GM18858 (cell line): ENCODE measurements around the gene SLC16A5.
A peak's percentile ranks its signal among the peaks of the same experiment; 100 is the strongest.
"Not testable (repeated sequence)": the region's sequence is repeated elsewhere in the genome, so short reads cannot be mapped to it uniquely, and the experiment has no call there.

Experiments
- ATAC-seq: cut with Tn5 transposase; IDR thresholded peaks from one replicate; pipeline ENCODE4 v1.9.1; 2021; ENCODE audit not compliant: unreplicated experiment

Gene SLC16A5

GRCh38 chr17:75109407-75110233, 21.9 kb downstream of the SLC16A5 start, which contains the start of gene ARMC7:
ARMC7 (plus strand) TSS chr17:75109969; CDS start chr17:75110289, 320 bp downstream.
- peak; percentile 39 for ATAC-seq

- no peak for ATAC-seq
Observed at GRCh38 chr17:75110234-75110937, 22.6 kb downstream of the SLC16A5 start.

- no peak for ATAC-seq
Observed at GRCh38 chr17:75111777-75112335, 24.1 kb downstream of the SLC16A5 start.

GRCh38 chr17:75113798-75114551, 26.2 kb downstream of the SLC16A5 start:
- ATAC-seq: no peak

GRCh38 chr17:75114552-75115314, 27.0 kb downstream of the SLC16A5 start:
- ATAC-seq: no peak

GRCh38 chr17:75115555-75115954, 27.8 kb downstream of the SLC16A5 start:
- ATAC-seq: no peak

GRCh38 chr17:75116737-75117136, 29.0 kb downstream of the SLC16A5 start:
- ATAC-seq: no peak

- ATAC-seq: no peak
Observed at GRCh38 chr17:75118307-75118706, 30.6 kb downstream of the SLC16A5 start.

- ATAC-seq: no peak
Observed at GRCh38 chr17:75124041-75124818, 36.5 kb downstream of the SLC16A5 start.

GRCh38 chr17:75124819-75125162, 37.0 kb downstream of the SLC16A5 start:
- ATAC-seq: no peak

GRCh38 chr17:75125984-75126383, 38.2 kb downstream of the SLC16A5 start:
- no peak for ATAC-seq

- ATAC-seq: no peak
Observed at GRCh38 chr17:75126954-75127353, 39.2 kb downstream of the SLC16A5 start.

- not testable (repeated sequence) for ATAC-seq
Observed at GRCh38 chr17:75127936-75128335, 40.2 kb downstream of the SLC16A5 start.

- no peak for ATAC-seq
Observed at GRCh38 chr17:75128694-75129505, 41.1 kb downstream of the SLC16A5 start.

GRCh38 chr17:75129576-75129975, 41.8 kb downstream of the SLC16A5 start:
- no peak for ATAC-seq

GRCh38 chr17:75130059-75130631, 42.4 kb downstream of the SLC16A5 start:
- ATAC-seq: no peak

GRCh38 chr17:75130632-75131277, 43.0 kb downstream of the SLC16A5 start:
- no peak for ATAC-seq
